GM12872 (cell line): Measurements from ENCODE around the gene CENPA.

Experiments used
- TF ChIP-seq, protein P1 (sequence below): IDR thresholded peaks from 3 replicates; pipeline ENCODE4 v1.5.1; 2011; ENCODE audit warnings: low read depth, mild to moderate bottlenecking, low read length, moderate library complexity; ENCODE audit not compliant: insufficient read depth

The CENPA gene

DNA sequence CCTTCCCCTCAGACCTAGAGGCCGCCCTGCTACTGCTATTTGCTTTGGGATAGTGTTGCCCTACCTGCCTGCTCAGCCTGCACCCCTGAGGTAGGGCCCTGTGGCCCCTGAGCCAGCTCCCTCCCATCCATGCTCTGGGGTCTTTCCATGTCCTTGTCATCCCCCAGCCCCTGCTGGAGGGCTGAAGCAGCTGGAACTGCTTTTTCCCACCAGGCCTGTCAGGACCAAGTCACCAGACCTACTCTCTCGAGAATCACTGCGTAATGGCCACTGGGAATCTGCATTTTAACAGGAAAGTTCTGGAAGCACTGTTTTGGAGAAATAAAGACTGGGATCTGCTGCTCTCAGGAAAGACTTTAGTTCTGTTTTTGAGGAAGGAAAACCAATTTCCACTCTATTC is 42.0 kb upstream of the CENPA start:
- TF ChIP-seq, protein P1, sequence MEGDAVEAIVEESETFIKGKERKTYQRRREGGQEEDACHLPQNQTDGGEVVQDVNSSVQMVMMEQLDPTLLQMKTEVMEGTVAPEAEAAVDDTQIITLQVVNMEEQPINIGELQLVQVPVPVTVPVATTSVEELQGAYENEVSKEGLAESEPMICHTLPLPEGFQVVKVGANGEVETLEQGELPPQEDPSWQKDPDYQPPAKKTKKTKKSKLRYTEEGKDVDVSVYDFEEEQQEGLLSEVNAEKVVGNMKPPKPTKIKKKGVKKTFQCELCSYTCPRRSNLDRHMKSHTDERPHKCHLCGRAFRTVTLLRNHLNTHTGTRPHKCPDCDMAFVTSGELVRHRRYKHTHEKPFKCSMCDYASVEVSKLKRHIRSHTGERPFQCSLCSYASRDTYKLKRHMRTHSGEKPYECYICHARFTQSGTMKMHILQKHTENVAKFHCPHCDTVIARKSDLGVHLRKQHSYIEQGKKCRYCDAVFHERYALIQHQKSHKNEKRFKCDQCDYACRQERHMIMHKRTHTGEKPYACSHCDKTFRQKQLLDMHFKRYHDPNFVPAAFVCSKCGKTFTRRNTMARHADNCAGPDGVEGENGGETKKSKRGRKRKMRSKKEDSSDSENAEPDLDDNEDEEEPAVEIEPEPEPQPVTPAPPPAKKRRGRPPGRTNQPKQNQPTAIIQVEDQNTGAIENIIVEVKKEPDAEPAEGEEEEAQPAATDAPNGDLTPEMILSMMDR: no peak

DNA sequence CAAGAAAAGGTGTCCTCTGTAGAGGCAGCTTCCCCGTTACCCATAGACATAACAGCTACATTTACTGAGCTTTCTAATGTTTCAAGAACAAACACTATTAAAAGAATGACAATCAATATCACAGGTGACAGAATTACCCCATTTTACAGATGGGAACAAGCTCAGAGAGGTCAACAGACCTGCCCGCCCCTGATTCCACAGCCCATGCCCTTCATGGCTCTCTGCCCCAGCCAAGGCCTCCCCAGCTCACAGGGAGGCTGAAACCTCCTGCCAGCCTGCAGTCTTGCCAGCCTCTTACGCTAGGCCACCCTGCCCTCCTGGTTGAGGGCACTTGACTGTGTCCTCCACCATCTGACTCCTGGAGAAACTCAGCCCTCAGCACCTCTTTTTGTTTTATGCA is 40.9 kb upstream of the CENPA start:
- TF ChIP-seq, protein P1: no peak

DNA sequence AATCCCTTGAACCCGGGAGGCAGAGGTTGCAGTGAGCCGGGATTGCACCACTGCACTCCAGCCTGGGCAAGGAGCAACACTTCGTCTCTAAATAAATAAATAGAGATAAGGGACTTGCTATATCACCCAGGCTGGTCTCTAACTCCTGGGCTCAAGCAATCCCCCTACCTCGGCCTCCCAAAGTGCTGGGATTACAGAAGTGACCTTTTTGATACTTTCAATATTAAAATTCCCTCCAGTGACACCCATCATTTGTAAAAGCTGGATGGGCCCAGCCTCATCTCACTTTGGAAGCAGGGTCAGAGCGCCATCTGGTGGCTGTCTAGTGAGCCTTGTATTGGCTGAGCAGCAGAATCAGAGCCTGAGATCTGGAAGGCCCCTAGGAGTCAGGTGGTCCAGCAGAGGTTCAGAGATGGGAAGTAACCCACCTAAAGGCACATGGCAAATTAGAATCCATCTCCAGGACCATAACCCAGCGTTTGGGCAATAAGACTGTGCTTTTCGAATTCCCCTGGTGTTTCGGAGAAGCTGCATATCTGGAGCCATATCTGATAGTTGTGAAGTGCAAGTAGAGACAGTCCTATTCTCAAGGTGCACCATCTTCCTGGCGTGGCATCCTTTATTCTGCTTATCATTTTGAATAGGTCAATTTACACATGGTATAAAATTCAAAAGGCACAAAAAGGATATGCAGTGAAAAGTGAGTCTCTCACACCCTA is 40.1 kb upstream of the CENPA start:
- TF ChIP-seq, protein P1: peak; percentile 92

DNA sequence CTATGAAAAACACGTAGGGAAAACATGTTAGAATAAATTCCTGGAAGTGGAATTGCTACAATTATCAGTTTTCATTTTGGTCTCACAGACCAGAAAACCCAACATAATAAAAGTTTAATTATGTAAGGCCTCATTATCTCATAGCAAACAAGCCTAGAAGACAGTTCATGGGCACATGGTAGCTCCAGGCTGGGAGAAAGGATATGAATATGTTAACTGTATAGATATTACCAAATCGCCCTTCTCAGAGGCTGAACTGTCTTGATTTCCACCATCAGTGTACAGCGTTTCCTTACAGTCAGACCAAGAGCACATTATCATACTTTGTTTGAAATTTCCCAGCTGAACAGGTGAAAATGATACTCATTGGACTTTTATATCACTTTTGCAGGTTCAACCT is 38.9 kb upstream of the CENPA start:
- TF ChIP-seq, protein P1: no peak

DNA sequence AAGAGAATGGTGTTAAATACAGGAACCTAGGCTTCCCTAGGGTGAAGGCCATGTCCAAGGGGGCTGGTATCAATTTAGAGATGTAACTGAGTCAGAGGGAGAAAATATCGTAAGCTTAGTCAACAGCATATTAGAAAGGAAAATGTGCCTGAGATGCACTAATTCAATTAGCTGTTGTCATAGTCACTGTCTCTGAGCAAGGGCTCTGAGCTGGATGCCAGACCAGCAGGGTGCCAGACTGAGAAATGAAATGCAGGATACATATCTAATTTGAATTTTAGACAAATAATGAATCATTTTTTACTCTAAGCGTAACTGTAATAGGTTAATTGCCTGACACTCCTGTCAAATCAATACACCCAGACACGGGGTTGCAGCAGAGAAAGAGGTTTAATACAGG is 33.2 kb upstream of the CENPA start:
- TF ChIP-seq, protein P1: no peak

DNA sequence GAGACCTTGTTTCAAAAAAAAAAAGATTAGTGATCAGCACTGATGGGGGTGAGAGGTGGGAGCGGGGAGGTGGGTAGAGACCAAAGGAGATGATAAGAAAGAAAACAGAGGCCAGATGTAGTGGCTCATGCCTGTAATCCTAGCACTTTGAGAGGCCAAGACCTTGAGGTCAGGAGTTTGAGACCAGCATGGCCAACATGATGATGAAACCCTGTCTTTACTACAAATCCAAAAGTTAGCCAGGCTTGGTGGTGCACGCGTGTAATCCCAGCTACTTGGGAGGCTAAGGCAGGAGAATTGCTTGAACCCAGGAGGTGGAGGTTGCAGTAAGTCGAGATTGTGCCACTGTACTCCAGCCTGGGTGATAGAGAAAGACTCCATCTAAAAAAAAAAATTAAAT is 31.3 kb upstream of the CENPA start:
- TF ChIP-seq, protein P1: no peak

DNA sequence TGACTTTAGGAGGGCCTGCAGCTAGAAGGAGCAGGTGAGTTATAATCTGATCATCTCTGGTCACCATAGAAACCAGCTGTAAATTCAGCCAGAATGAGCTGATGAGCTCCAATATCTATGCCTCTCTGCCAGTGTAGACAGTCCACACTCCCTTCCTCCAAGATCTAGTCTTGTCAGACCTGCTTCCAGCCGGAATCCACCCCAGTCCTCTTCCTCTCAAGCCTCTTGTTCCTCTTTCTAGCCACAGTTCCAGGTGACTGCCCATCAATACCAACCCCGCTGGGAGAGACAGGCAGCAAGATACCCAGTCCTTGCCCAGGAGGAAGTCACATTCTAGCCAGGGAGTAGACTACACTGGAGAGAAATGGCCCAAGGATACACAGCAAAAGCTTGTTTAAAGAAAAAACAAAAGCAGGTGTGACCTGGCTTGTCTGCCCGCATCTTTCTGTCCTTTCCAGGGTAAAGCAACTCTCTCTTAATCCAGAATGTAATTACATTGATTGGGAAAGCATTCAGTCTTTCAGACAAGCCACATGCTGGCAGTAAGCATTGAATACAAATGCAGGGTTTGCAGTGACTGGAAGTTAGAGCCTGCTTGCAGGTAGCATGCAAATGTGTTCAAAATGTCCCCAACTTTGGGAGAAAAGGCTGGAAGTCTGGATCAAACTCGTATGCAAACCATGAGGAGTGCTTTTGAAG is 30.7 kb upstream of the CENPA start:
- TF ChIP-seq, protein P1: no peak
